Caco-2 (cell line): ENCODE data around the gene UAP1. TPM values are rescaled to one million over a fixed set of nuclear protein-coding genes. Genes with fewer than 3 reads are reported as not detected.

Source experiments
- BruUV-seq: library from RNA; stranded (reverse); fragments of 400-500 nt; replicated peaks from 2 replicates; lab custom pipeline; 2021; lab: Mats Ljungman, UMichigan
- CTCF ChIA-PET: fragments of 300-600 bp; sonication (Branson Sonifier 250); formaldehyde crosslinking; loops from one replicate; lab custom pipeline; 2022; ENCODE audit warnings: antibody characterized with exemption; lab: Charles Lee
- POLR2A ChIA-PET: fragments of 300-600 bp; sonication (Branson Sonifier 250); formaldehyde crosslinking; loops from one replicate; lab custom pipeline; 2022; ENCODE audit warnings: antibody characterized with exemption; lab: Charles Lee
- DNase-seq, 2 experiments: peaks; one replicate each; pipeline versions ENCODE4 v3.0.0 to v3.0.0-alpha.2; 2020 to 2022
- H3K27me3 ChIP-seq: replicated peaks from 2 replicates; pipeline ENCODE4 v1.6.0; 2011; ENCODE audit warnings: low read length; ENCODE audit not compliant: control insufficient read depth, insufficient read depth
- H3K36me3 ChIP-seq: 2 replicates; pipeline ENCODE4 v1.5.1; 2011; ENCODE audit warnings: low read length; ENCODE audit not compliant: control insufficient read depth, insufficient read depth
- H3K4me1 ChIP-seq: fragments of 250-450 bp; sonication (Bioruptor Pico); 2 replicates; pipeline ENCODE4 v1.5.1; 2020; ENCODE audit warnings: mild to moderate bottlenecking
- H3K4me3 ChIP-seq: 2 replicates; pipeline ENCODE4 v1.5.1; 2011; ENCODE audit warnings: low read depth, mild to moderate bottlenecking, control low read depth, low read length
- H3K9me3 ChIP-seq: fragments of 250-450 bp; sonication (Bioruptor Pico); 2 replicates; pipeline ENCODE4 v1.5.1; 2020; ENCODE audit warnings: mild to moderate bottlenecking, moderate library complexity
- H3K27ac Mint-ChIP-seq: one replicate; pipeline ENCODE4 v1.8.0; 2022; ENCODE audit warnings: mixed read lengths; ENCODE audit not compliant: unreplicated experiment
- H3K27me3 Mint-ChIP-seq: one replicate; pipeline ENCODE4 v1.8.0; 2022; ENCODE audit warnings: mixed read lengths; ENCODE audit not compliant: insufficient read depth, unreplicated experiment
- H3K36me3 Mint-ChIP-seq: one replicate; pipeline ENCODE4 v1.8.0; 2022; ENCODE audit warnings: mild to moderate bottlenecking, mixed read lengths; ENCODE audit not compliant: insufficient read depth, unreplicated experiment
- H3K4me1 Mint-ChIP-seq: one replicate; pipeline ENCODE4 v1.8.0; 2022; ENCODE audit warnings: low read depth, mixed read lengths; ENCODE audit not compliant: unreplicated experiment
- H3K4me3 Mint-ChIP-seq: one replicate; pipeline ENCODE4 v1.8.0; 2022; ENCODE audit warnings: mild to moderate bottlenecking, moderate library complexity, mixed read lengths; ENCODE audit not compliant: unreplicated experiment
- H3K9me3 Mint-ChIP-seq: one replicate; pipeline ENCODE4 v1.8.0; 2022; ENCODE audit warnings: mixed read lengths; ENCODE audit not compliant: unreplicated experiment
- intact Hi-C: fragments of 100-400 bp; cut with micrococcal nuclease; formaldehyde crosslinking; loops from one replicate; pipeline ENCODE4 v1.10.0; 2022; ENCODE audit not compliant: unreplicated experiment
- total RNA-seq: library from RNA; stranded (reverse); gene quantifications from 2 replicates; pipeline ENCODE4 v1.2.3, GENCODE V29; 2022
- TF ChIP-seq, protein P1 (sequence below), 2 experiments: fragments of 200-600 bp in 1 of 2; IDR thresholded peaks; 1 replicate in 1 of 2; 2 replicates in 1 of 2; pipeline versions ENCODE4 v1.5.1 to v1.8.0; 2011 to 2022; ENCODE audit warnings: antibody characterized with exemption in 1 of 2, control low read depth in 1 of 2, inconsistent platforms in 1 of 2, low read depth in 1 of 2, low read length in 1 of 2, mild to moderate bottlenecking in 1 of 2, moderate library complexity in 1 of 2; ENCODE audit not compliant: insufficient read depth in 1 of 2, severe bottlenecking in 1 of 2, unreplicated experiment in 1 of 2

The UAP1 gene
- total RNA-seq, 1 experiment from 2014 or later = 39.8 TPM

DNA sequence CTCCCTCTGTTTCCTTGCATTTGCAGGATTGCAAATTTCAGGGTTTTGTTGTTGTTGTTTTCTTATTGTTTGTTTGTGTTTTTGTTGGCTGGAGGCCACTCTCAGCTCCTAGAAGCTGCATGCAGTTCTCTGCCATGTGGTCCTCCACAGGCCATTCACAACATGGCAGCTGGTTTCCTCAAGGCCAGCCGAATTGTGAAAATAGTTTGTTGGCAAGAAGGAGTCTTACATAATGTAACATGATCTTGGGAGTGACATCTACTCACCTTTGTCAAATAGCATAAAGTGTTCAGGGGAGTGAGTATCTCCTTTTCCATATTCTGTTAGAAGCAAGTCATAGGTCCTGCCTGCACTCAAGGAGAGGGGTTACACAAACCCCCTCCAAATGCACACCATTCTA, 10.6 kb upstream of the UAP1 start:
- H3K27me3 Mint-ChIP-seq = no peaks in the 10 kb centered on the region
- H3K27ac Mint-ChIP-seq = no peak overlapping the region
- Histone ChIP-seq H3K9me3 (no peaks in the 10 kb centered on the region), H3K4me1 (no peaks in the 10 kb centered on the region), H3K27me3 (no peaks in the 10 kb centered on the region), H3K4me3 (no peak overlapping the region), H3K36me3 (no peaks in the 10 kb centered on the region)
- TF ChIP-seq, protein P1, sequence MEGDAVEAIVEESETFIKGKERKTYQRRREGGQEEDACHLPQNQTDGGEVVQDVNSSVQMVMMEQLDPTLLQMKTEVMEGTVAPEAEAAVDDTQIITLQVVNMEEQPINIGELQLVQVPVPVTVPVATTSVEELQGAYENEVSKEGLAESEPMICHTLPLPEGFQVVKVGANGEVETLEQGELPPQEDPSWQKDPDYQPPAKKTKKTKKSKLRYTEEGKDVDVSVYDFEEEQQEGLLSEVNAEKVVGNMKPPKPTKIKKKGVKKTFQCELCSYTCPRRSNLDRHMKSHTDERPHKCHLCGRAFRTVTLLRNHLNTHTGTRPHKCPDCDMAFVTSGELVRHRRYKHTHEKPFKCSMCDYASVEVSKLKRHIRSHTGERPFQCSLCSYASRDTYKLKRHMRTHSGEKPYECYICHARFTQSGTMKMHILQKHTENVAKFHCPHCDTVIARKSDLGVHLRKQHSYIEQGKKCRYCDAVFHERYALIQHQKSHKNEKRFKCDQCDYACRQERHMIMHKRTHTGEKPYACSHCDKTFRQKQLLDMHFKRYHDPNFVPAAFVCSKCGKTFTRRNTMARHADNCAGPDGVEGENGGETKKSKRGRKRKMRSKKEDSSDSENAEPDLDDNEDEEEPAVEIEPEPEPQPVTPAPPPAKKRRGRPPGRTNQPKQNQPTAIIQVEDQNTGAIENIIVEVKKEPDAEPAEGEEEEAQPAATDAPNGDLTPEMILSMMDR (IDR thresholded peaks at IDR 0.05; ENCODE audit: insufficient read depth in 1 of 2, low read depth in 1 of 2, low read length in 1 of 2, severe bottlenecking in 1 of 2, unreplicated experiment in 1 of 2) = no peak
- H3K36me3 Mint-ChIP-seq = no peaks in the 10 kb centered on the region
- H3K4me1 Mint-ChIP-seq = no peaks in the 10 kb centered on the region
- BruUV-seq = no TSS peak
- ChIA-PET POLR2A (no interaction called here), CTCF (no interaction called here)
- H3K9me3 Mint-ChIP-seq = no peaks in the 10 kb centered on the region
- intact Hi-C loops = no loop called here
- DNase-seq = no peak
- H3K4me3 Mint-ChIP-seq = no peak overlapping the region

DNA sequence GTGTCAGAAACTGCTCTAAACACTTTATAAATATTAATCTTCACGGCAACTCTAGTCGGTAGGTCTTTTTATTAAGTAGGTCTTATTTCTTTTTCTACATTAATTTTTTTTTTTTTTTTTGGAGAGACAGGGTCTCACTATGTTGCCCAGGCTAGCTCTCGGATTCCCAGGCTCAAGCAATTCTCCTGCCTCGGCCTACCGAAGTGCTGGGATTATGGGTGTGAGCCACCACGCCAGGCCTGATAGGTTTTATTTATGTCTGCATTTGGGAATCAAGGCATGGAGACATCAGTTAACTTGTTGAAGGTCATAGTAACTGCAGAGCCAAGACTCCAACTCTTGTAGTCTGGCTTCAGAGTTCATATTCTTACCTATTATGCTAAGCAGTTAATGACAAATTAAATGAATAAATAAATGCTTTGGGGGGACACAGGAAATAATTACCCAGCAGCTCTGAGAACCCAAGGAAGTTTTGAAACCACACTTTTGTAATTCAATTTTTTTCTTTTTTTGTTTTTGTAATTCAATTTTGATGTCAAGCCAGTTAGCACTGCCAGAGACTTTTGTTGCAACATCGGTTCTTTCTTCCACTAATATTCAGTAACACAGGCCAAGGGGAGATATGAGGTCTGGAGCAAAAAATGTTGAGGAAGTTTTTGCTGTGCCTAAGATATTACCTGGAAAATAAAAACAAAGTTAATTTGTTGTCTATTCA, 9.4 kb upstream of the UAP1 start:
- Mint-ChIP-seq H3K4me3 (no peak overlapping the region), H3K27ac (no peak overlapping the region), H3K27me3 (no peaks in the 10 kb centered on the region), H3K9me3 (no peaks in the 10 kb centered on the region), H3K36me3 (no peaks in the 10 kb centered on the region), H3K4me1 (no peaks in the 10 kb centered on the region)
- Histone ChIP-seq H3K36me3 (no peaks in the 10 kb centered on the region), H3K4me3 (no peak overlapping the region), H3K9me3 (no peaks in the 10 kb centered on the region), H3K27me3 (no peaks in the 10 kb centered on the region), H3K4me1 (no peaks in the 10 kb centered on the region)
- no TSS peak for BruUV-seq
- ChIA-PET CTCF (no interaction called here), POLR2A (no interaction called here)
- no peak for DNase-seq
- intact Hi-C loops = no loop called here
- TF ChIP-seq, protein P1 (IDR thresholded peaks at IDR 0.05; ENCODE audit: insufficient read depth in 1 of 2, low read depth in 1 of 2, low read length in 1 of 2, severe bottlenecking in 1 of 2, unreplicated experiment in 1 of 2) = no peak

DNA sequence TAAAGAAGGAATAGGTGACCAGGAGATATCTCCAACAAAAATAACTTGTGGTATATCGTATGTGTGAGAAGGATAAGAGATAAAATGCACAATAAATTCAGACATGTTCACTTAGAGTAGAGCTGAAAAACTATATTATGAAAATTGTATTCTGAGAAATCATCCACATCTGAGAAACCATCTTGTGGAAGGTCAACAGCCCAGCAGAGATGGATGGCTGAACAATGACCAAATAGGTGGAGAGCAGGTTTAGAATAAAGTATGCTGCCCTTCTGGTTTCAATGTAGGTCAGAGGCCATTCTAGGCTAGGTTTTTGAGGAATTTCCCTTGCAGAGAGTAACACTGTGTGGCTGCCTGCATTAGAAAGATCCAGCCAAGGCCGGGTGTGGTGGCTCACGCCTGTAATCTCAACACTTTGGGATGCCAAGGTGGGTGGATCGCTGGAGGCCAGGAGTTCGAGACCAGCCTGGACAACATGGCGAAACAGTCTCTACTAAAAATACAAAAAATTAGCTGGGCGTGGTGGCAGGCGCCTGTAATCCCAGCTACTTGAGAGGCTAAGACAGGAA, 8.8 kb upstream of the UAP1 start:
- no peak overlapping the region for H3K27ac Mint-ChIP-seq
- ChIA-PET POLR2A (no interaction called here), CTCF (no interaction called here)
- DNase-seq = peak in 1 of 2 experiments; percentile 5
- intact Hi-C loops = no loop called here
- no peaks in the 10 kb centered on the region for H3K9me3 Mint-ChIP-seq
- Histone ChIP-seq H3K36me3 (no peaks in the 10 kb centered on the region), H3K27me3 (no peaks in the 10 kb centered on the region), H3K4me3 (no peak overlapping the region), H3K4me1 (no peaks in the 10 kb centered on the region), H3K9me3 (no peaks in the 10 kb centered on the region)
- H3K27me3 Mint-ChIP-seq = no peaks in the 10 kb centered on the region
- H3K4me3 Mint-ChIP-seq = no peak overlapping the region
- no peaks in the 10 kb centered on the region for H3K4me1 Mint-ChIP-seq
- BruUV-seq = no TSS peak
- H3K36me3 Mint-ChIP-seq = no peaks in the 10 kb centered on the region
- TF ChIP-seq, protein P1 (IDR thresholded peaks at IDR 0.05; ENCODE audit: insufficient read depth in 1 of 2, low read depth in 1 of 2, low read length in 1 of 2, severe bottlenecking in 1 of 2, unreplicated experiment in 1 of 2) = no peak
